Peyer's patch (tissue), 4 donors: ENCODE results near the gene ANKRD33. TPM values are rescaled to one million over a fixed set of nuclear protein-coding genes. Genes with fewer than 3 reads are reported as not detected.

Experiments
- DNase-seq, 3 donors: peaks; one replicate each; pipeline ENCODE4 v3.0.0-alpha.2; 2017 to 2019
- H3K27ac ChIP-seq, 4 donors: fragments of 200-600 bp; sonication (generic); one replicate each; pipeline ENCODE4 v1.5.1; 2016 to 2019
- H3K27me3 ChIP-seq, 2 donors: fragments of 200-600 bp; sonication (generic); one replicate each; pipeline ENCODE4 v1.5.1; 2019
- H3K36me3 ChIP-seq, 3 donors: fragments of 200-600 bp; sonication (generic); one replicate each; pipeline ENCODE4 v1.5.1; 2016 to 2019
- H3K4me1 ChIP-seq, 4 donors: fragments of 200-600 bp; sonication (generic); one replicate each; pipeline ENCODE4 v1.5.1; 2016 to 2019
- H3K4me3 ChIP-seq, 4 donors: fragments of 200-600 bp; sonication (generic); 1 replicate in 3 of 4; 2 replicates in 1 of 4; pipeline ENCODE4 v1.5.1; 2016 to 2019; ENCODE audit warnings: mild to moderate bottlenecking in 1 of 4
- H3K9me3 ChIP-seq, 4 donors: fragments of 200-600 bp; sonication (generic); one replicate each; pipeline ENCODE4 v1.5.1; 2016 to 2019; ENCODE audit warnings: mild to moderate bottlenecking in 1 of 4
- CTCF ChIP-seq, 6 experiments: fragments of 450-650 bp in 4 of 6; fragments of 200-600 bp in 2 of 6; sonication (generic) in 1 of 6; IDR thresholded peaks; one replicate each; pipeline ENCODE4 v1.5.1; 2017 to 2019; ENCODE audit warnings: antibody characterized with exemption in 6 of 6, mild to moderate bottlenecking in 3 of 6, moderate library complexity in 1 of 6
- POLR2A ChIP-seq, 2 donors: fragments of 450-650 bp; IDR thresholded peaks; one replicate each; pipeline ENCODE4 v1.5.1; 2017; ENCODE audit warnings: antibody characterized with exemption in 2 of 2, mild to moderate bottlenecking in 2 of 2, moderate library complexity in 2 of 2
- total RNA-seq, 4 donors: library from RNA; depleted of rRNA; stranded (reverse); fragments of >200 nt; gene quantifications; one replicate each; pipeline ENCODE4 v1.1.0, GENCODE V29; 2016

The ANKRD33 gene
- total RNA-seq, 4 donors from 2014 or later = not detected

DNA sequence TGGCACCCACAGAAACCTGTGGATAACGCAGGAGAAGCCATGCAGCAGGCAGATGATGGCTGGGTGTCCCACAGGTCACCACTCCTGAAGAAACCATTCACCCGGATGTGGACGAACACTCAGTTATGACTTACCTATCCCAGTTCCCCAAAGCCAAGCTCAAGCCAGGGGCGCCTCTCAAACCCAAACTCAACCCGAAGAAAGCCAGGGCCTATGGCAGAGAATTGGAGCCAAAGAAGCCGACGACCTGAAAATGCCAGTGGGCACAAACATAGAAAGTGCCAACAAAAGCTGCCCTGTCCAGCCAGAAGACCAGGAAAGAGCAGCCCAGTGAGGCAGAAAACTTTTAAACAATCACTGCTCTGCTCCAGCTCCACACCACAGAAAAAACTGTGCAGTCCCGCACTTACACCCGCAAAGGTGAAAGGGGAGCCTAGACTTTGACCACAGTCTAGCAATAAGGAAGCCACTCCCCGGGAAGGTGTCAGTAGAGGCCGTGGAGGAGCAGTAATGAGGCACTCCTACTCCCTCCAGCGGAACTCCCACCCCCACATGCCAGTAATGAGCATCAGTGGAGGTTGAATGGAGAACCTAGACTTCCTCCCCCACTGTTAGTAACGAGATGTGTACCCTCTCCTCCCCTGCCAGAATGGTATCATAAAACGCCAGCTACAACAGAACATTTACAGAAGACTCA, 13.4 kb downstream of the ANKRD33 start:
- TF ChIP-seq POLR2A (IDR thresholded peaks at IDR 0.05) = no peak
- TF ChIP-seq CTCF (IDR thresholded peaks at IDR 0.05) = peak in 2 of 6 experiments; percentile 25 to 36
- peak in 2 of 3 donors; percentile 69 to 80 for DNase-seq
- H3K27me3 ChIP-seq = no peaks in the 10 kb centered on the region
- no peak overlapping the region for H3K4me3 ChIP-seq
- H3K9me3 ChIP-seq = no peaks in the 10 kb centered on the region
- no peak overlapping the region for H3K27ac ChIP-seq
- no peaks in the 10 kb centered on the region for H3K36me3 ChIP-seq
- H3K4me1 ChIP-seq = peaks cover 0 to 12% (median 0%) of the 10 kb centered on the region in 4 donors

DNA sequence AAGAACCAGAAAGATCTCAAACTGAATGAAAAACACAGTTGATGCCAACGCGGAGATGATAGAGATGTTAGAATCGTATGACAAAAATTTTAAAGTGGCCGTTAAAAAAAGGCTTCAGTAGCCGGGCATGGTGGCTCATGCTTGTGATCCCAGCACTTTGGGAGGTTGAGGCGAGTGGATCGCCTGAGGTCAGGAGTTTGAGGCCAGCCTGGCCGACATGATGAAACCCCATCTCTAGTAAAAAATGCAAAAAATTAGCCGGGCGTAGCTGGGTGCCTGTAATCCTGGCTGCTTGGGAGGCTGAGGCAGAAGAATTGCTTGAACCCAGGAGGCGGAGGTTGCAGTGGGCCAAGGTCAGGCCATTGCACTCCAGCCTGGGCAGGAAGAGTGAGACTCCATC, 14.0 kb downstream of the ANKRD33 start:
- H3K4me1 ChIP-seq = peaks cover 0 to 18% (median 0%) of the 10 kb centered on the region in 4 donors
- H3K36me3 ChIP-seq = no peaks in the 10 kb centered on the region
- H3K4me3 ChIP-seq = no peak overlapping the region
- DNase-seq = peak in 1 of 3 donors; percentile 11
- no peaks in the 10 kb centered on the region for H3K27me3 ChIP-seq
- no peak overlapping the region for H3K27ac ChIP-seq
- TF ChIP-seq POLR2A (IDR thresholded peaks at IDR 0.05) (no peak), CTCF (IDR thresholded peaks at IDR 0.05) (no peak)
- no peaks in the 10 kb centered on the region for H3K9me3 ChIP-seq

DNA sequence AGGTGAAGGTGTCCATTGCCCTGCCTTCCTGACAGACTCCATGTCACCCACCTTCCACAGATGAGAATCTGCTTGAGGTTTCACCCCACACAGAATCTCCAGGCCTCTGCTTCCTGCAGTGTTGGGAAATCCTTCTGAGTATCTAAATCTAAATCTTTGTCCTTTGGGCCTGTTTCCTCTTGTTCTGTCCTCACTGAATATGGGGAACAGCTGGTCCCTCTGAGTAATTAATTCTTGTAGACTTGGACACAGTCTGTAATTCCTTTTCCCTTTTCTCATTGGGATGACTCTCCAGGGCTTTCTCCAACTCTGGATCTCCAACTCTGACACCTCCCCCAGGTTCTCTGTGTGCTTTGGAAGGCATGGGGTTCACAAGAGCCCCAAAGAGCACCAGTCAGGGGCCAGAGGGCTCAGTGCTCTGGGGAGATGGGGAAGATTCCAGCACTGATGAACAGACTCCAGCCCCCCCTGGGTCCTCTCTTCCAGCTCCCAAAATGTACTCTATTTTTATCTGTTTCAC, 17.1 kb downstream of the ANKRD33 start:
- Histone ChIP-seq H3K27me3 (no peaks in the 10 kb centered on the region), H3K4me1 (peaks cover 0 to 27% (median 2%) of the 10 kb centered on the region in 4 donors), H3K4me3 (no peak overlapping the region), H3K9me3 (no peaks in the 10 kb centered on the region), H3K36me3 (no peaks in the 10 kb centered on the region), H3K27ac (peak overlapping the region; percentile 73 to 92 (median 86))
- DNase-seq = peak in 1 of 3 donors; percentile 42
- TF ChIP-seq CTCF (IDR thresholded peaks at IDR 0.05) (no peak), POLR2A (IDR thresholded peaks at IDR 0.05) (no peak)

- Histone ChIP-seq H3K36me3 (no peaks in the 10 kb centered on the region), H3K9me3 (no peaks in the 10 kb centered on the region), H3K27me3 (no peaks in the 10 kb centered on the region), H3K4me1 (peaks cover 0 to 34% (median 3%) of the 10 kb centered on the region in 4 donors), H3K4me3 (no peak overlapping the region), H3K27ac (peak overlapping the region; percentile 73 to 92 (median 86))
- DNase-seq = peak in 2 of 3 donors; percentile 25 to 82
- TF ChIP-seq POLR2A (IDR thresholded peaks at IDR 0.05) (peak in 1 of 2 donors; percentile 12), CTCF (IDR thresholded peaks at IDR 0.05) (no peak)
Observed at GRCh38 chr12:51905471-51906429, 17.8 kb downstream of the ANKRD33 start.

DNA sequence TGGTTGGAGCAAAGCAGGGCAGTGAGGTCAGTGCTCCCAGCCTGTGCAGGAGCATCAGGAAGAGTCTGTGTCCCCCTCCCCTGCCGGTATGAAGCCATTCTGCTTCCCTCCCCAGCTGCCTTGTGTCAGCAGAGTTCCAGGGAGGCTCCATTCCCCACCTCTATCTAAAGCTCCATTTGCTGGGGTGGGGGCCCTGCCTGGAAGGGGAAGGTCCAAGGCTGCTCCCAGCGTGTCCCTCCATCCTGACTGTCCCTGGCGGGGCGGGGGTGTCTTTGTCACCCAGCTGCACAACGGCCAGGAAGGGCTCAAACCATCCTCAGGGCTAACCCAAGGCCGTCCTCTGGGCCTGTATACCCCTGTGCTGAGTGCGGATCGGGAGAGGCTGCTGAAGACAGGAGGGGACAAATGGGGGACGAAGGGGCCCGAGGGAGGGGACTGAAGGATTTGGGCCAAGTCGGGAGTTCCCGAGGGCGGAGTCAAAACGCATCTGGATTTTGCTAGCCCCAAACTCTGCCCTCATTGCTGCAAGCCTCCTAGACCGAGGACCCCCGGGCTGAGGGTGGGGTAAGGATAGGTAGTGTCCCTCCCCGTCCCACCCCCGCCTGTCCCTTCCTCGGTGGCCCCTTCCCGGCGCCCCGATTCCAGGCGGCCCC, 18.7 kb downstream of the ANKRD33 start:
- Histone ChIP-seq H3K9me3 (no peaks in the 10 kb centered on the region), H3K4me3 (peak overlapping the region; percentile 35 to 78 (median 53)), H3K27ac (peak overlapping the region; percentile 73 to 92 (median 86)), H3K36me3 (no peaks in the 10 kb centered on the region), H3K27me3 (no peaks in the 10 kb centered on the region), H3K4me1 (peaks cover 0 to 36% (median 3%) of the 10 kb centered on the region in 4 donors)
- peak in 2 of 3 donors; percentile 47 to 52 for DNase-seq
- TF ChIP-seq POLR2A (IDR thresholded peaks at IDR 0.05) (no peak), CTCF (IDR thresholded peaks at IDR 0.05) (no peak)
